ENCODE data around the gene RHBDD2.
"Not testable (repeated sequence)": the region's sequence is repeated elsewhere in the genome, so short reads cannot be mapped to it uniquely, and the experiment has no call there.

RHBDD2 gene

DNA sequence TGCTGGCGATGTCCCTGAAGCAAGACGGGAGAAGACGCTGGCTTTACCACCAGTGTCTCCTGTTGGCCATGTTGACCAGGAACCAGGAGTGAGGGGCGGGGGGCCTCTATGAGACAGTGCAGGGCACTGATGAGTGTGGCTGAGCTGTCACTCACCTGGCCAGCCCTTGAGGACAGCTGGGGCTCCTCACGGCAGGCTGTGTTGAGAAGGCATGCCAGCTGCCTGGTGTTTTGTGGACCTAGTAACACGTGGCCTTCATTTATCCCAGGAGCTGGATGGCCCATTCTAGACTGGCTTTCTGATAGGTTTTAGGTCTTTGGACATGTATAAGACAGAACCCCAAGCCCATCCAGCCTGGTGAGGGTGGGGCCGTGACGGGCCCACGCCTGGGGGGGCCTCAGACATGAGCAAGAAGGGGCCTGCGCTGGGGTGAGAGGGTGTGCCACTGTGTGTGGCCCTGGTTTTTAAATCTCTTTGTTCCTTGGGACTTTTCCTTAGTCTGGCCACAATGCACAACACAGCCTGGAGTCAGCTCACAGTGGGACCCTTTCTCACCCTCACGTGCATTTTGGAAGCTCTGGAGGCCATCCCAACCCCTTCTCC lies 10.5 kb downstream of the RHBDD2 start:
- no peak for DNase-seq (ENCODE audit: low spot score)

- no peak for DNase-seq (ENCODE audit: low spot score)
These were observed 11.0 kb downstream of the RHBDD2 start for GRCh38 chr7:75889826-75890225.

DNA sequence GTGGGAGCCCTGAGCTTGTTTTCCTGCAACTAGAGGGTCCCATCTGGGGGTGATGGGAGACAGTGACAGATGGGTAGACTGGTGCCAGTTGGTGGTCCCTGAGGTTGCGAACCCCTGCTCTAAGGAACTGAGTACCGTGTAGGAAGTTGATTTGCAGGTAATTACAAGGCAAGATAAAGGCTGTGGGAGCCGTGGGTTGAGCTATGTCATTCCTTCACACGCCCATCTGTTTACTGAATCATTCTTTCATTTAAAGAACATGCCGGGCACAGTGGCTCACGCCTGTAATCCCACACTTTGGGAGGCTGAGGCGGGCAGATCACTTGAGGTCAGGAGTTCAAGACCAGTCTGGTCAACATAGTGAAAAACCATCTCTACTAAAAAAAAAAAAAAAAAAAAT lies 12.4 kb downstream of the RHBDD2 start:
- not testable (repeated sequence) for DNase-seq (ENCODE audit: low spot score)

- DNase-seq (ENCODE audit: low spot score) = no peak
These were observed 13.1 kb downstream of the RHBDD2 start for GRCh38 chr7:75891815-75892411.

DNA sequence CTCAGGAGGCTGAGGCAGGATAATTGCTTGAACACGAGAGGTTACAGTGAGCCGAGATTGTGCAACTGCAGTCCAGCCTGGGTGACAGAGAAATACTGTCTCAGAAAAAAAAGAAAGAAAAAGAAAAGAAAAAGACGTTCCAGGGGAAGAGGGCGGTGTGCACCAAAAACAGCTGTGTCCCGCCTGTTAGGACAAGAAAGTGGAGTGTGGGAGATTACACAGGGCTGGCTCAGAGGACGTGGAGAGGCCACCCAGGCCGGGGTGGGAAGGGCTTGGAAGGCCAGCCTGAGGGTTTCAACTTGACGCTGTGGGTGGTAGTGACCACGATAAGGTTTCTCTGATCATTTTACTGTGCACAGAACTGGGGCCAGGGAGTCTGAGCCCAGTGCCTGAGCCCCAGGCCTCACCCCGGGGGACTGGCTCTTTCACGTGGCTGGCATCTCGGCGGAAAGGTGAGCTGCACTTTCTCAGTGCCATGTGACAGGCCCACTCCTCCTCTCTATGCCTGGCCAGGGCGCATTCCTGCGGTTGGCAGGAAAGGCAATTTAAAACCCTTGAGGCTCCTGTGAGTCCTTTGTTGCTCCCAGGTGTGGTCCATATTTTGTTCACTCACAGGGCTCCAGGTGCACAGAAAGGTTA lies 13.9 kb downstream of the RHBDD2 start:
- DNase-seq (ENCODE audit: low spot score) = no peak

DNA sequence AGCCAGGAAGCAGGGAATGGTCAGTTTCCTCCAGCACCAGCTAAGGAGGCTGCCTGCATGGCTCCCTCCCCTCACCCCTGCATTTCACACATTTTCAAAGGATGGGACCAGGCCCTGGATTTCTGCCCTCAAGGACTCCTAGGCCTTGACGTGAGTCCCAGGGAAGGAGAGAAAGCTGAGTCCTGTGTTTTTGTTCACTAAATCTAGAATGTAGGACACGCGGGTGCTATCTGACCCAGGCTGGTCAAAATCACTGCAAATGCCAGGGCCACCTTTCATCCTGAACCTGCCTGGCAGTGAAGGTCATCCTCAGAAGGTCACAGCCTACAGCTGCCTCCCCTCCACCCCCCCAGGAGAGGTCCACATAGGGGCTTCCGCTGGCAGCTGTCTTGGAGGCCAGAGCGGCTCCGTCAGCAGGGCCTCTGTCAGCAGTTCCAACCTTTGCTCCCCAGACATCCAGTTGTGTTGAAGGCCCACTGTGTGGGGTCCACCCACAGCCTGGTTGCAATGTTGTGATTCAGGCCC lies 18.0 kb downstream of the RHBDD2 start:
- DNase-seq (ENCODE audit: low spot score) = no peak

- DNase-seq (ENCODE audit: low spot score) = no peak
These were observed 21.9 kb downstream of the RHBDD2 start for GRCh38 chr7:75900617-75901315.

DNA sequence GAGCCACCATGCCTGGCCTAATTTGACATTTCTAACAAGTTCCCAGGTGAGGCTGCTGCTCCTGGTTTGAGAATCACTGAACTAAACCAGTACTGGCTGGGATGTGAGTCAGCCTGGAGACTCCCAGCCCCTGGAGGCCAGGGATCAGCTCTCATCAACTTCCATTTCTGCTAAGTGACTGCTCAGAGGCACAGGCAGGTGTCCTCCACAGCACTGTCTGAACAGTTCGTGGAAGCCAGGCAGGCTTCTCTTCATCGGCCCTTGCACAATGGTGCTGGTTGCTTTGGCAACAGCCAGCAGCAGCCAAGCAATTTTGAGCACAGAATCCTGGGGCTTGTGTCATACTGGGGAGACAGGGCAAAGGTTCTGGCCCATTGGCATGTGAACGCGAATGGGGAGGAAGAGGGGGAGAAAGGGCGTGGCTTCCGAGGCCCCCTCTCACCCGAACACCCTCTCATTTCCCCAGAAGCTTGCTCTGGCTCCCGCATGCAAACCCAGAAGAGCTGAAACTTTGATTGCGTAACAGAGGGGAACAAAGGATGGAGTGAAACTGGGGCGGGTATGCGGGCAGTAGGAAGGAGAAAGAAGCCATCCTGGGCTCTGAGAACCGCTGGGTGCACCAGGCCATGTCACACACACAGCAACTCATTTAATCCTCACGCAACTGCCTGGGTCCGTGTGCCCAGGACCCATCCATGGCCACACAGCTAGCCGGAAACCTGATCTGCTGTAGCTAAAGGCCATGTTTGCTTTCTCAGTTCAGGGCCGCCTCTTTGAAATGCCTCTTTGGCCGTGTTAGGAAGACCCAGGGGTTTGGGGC lies 27.2 kb downstream of the RHBDD2 start:
- DNase-seq (ENCODE audit: low spot score) = no peak

DNA sequence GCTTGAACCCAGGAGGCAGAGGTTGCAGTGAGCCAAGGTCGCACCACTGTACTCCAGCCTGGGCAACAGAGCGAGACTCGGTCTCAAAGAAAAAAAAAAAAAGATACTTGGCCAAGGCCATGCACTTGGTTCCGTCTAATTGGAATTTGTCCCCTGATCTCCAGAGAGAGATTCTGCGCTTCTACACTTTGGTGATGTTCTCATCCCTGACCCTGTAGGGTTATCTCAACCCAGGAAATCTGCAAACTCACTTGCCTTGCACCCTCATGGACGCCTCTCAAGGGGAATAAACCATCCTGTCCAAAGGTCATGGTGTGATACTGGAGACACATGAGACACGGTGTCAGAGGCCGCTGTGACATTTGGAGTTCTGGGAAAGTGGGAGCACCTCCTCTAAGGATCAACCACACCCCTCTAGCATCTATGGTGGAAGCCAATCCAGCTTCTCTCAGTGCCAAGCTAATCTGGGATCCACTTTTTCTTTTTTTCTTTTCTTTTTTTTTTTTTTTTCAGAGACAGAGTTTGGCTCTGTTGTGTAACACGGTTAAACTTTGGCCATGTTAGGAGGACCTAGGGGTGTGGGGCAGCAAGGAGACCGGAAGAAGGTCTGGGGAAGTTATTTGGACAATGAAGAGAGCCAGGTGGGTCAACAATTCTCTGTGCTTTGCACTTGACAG lies 28.3 kb downstream of the RHBDD2 start:
- no peak for DNase-seq (ENCODE audit: low spot score)

DNA sequence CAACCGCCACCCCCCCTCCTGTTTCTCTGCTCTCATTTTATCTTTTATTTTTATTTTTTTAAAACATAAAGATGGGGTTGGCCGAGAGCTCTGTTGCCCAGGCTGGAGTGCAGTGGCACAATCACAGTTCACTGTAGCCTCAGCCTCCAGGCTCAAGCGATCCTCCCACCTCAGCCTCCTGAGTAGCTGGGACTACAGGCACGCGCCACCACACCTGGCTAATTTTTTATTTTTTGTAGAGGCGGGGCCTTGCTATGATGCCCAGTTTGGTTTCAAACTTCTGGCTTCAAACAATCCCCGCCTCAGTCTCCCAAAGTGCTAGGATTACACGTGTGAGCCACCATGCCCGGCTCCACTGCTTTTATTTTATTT lies 28.8 kb downstream of the RHBDD2 start:
- DNase-seq (ENCODE audit: low spot score) = not testable (repeated sequence)

DNA sequence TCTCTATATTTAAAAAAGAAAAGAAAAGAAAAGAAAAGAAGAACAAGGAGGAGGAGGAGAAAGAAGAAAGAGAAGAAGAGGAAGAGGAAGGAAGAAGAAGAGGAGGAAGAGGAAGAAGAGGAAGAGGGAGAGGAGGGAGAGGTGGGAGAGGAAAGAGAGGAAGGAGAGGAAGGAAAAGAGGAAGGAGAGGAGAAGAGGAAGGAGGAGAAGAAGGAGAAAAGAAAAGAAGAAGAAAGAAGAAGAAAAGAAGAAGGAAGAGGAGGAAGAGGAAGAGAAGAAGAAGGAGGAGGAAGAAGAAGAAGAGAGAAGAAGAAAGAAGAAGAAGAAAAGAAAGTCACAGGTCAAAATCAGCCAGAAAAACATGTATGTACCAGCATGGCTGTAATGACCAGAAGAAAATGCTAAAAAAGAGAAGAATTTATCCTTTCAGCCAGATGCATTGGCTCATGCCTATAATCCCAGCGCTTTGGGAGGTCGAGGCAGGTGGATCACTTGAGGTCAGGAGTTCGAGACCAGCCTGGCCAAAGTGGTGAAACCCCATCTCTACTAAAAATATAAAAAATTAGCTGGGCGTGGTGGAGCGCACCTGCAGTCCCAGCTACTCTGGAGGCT lies 30.8 kb downstream of the RHBDD2 start:
- DNase-seq (ENCODE audit: low spot score) = no peak

DNA sequence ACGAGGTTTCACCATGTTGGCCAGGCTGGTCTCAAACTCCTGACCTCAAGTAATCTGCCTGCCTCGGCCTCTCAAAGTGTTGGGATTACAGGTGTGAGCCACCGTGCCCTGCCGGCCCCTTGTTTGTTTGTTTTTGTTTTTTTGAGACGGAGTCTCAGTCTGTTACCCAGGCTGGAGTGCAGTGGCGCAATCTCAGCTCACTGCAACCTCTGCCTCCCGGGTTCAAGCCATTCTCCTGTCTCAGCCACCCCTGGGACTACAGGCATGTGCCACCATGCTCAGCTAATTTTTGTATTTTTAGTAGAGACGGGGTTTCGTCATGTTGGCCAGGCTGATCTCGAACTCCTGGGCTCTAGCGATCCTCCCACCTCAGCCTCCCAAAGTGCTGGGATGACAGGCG lies 32.4 kb downstream of the RHBDD2 start:
- DNase-seq (ENCODE audit: low spot score) = not testable (repeated sequence)

GRCh38 chr7:75913437-75913836 lies 34.6 kb downstream of the RHBDD2 start:
- DNase-seq (ENCODE audit: low spot score) = no peak

DNA sequence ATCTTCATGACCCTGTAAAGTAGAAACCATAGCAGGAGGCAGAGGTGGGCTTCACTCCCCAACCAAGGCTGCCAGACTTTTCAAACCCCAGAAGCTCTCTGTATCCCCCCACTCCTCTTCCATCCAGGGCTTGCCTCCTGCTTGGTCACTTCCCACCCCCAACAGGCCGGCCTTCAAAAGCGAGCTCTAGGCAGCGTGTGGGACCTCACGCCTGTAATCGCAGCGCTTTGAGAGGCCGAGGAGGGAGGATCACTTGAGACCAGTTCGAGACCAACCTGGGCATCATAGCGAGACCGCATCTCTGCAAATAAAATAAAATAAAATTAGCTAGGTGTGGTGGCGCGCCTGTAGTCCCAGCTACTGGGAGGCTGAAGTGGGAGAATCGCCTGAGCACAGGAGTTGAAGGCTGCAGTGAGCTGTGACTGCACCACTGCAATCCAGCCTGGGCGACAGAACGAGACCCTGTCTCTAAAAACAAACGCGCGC lies 35.4 kb downstream of the RHBDD2 start:
- DNase-seq (ENCODE audit: low spot score) = no peak

DNA sequence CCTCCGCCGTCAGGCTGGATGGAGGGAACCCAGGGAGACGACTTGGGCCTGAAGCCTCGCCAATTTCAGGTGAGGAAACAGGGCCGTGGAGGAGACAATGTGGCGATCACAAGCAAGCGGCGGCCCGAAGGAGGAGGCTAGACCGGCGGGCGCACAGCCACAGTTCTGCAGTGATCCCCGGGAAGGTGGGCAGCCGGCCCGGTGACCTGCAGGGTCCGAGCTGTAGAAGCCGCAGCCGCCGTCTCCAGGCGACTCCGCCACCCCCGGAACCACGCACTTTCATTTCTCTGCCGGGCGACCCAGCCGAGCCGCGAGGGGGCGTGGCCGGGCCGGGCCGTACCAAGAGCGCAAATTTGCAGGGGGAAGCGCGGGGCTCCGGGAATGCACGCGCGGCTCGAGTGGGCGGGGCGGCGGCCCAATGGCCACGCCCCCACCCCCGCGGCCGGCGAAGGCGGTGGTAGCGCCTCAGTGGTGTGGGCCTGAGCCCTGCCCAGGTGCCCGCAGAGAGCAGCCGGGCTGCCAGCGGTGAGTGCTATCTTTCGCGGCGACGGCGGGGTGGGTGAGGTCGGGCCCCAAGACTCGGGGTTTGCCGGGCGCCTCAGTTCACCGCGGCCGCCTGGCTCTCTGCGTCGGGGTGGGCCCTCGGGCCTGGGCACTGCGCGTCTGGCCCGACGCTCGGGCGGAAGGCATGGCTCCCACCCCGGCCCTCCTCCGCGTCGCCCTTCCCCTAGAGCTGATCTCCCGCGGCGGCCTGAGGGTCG lies 36.0 kb downstream of the RHBDD2 start, which contains the start of gene POR:
TSS of gene POR (plus strand) at position 501 of the 761 bp plus-strand sequence. CDS start 38,847 bp downstream, outside the sequence.
- DNase-seq (ENCODE audit: low spot score) = peak; percentile 96

DNA sequence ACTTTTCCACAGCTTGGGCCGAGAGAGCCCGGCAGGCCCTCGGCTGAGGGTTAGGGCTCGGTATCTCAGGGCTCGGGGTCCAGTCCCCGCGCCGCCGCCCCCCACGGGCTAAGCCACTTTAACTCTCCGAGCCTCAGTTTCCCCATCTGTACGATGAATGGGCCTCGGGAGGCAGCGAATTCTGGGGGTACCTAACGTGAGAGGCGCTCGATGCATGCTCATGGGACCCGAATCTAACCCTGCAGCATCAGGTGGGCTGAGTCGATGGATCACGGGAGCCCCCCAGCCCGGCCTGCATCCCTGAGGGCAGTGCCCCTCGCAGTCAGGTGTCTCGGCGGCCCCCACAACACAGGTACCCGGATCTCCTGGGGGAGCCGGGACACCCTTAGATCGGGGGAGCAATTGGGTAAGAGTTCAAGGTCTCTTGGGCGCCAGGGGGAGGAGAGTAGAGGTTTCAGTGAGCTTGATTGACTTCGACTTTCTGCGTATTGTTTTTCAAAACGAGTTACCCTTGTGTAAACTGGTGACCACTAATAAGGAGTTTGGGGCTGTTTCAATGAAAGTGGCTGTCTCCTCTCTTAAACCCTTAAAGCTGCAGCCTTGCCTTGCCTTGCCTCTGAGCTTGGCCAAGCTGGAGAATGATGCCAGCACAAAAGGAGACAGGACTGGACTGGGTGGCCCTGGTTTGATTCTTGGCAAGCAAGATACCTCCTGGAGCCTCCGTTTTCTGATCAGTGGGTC lies 36.8 kb downstream of the RHBDD2 start:
- DNase-seq (ENCODE audit: low spot score) = peak; percentile 23

- no peak for DNase-seq (ENCODE audit: low spot score)
These were observed 37.4 kb downstream of the RHBDD2 start for GRCh38 chr7:75916259-75916658.

DNA sequence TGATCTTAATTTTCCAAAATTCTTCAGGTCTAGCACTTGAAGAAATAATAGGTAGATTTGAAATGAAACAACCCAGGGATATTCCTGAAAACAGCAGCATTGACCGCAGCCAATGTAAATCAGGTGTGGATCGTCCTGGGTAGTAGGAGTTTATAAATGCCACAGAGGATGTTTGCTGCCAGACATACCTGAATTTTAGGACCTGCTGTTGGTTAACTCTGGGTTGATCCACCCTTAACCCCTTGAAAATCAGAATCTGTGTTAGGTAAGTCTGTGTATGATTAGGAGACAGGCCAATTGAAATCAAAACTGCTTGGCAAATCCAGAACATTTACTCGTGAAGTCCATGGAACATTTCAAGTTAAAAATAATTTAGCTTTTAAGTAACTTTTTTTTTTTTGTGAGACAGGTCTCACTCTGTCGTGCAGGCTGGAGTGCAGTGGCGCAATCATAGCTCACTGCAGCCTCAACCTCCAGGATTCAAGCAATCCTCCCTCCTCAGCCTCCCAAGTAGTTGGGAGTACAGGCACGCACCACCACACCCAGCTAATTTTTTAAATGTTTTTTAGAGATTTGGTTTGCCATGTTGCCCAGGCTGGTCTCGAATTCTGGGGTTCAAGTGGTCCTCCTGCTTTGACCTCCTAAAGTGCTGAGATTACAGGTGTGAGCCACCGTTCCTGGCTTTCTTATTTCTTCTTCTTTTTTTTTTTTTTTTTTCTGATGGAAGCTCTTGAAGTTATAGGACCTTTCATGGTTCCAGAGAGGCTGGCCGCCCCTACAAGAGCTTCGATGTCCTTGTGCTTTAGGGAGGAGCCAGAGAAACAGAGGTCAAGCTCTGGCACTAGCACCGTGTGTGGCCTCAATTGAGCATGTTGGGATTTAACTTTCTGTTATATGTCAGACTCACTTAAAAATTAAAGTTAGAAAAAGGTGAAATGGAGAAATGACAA lies 38.1 kb downstream of the RHBDD2 start:
- DNase-seq (ENCODE audit: low spot score) = no peak
